OCI-LY7 (cell line): ENCODE results near the gene STOML3.

Source experiments
- EZH2phosphoT487 ChIP-seq: fragments of 200-600 bp; sonication (generic); IDR thresholded peaks from 2 replicates; pipeline ENCODE4 v1.6.1; 2018; ENCODE audit warnings: low read depth, borderline replicate concordance, mild to moderate bottlenecking, mixed run types, antibody characterized with exemption, low read length, moderate library complexity, mixed read lengths
- TF ChIP-seq, protein P1 (sequence below): fragments of 200-600 bp; sonication (generic); conservative IDR thresholded peaks from 2 replicates; pipeline ENCODE4 v1.5.1; 2014; ENCODE audit warnings: mild to moderate bottlenecking, antibody characterized with exemption, low read length, moderate library complexity, mixed read lengths

DNA sequence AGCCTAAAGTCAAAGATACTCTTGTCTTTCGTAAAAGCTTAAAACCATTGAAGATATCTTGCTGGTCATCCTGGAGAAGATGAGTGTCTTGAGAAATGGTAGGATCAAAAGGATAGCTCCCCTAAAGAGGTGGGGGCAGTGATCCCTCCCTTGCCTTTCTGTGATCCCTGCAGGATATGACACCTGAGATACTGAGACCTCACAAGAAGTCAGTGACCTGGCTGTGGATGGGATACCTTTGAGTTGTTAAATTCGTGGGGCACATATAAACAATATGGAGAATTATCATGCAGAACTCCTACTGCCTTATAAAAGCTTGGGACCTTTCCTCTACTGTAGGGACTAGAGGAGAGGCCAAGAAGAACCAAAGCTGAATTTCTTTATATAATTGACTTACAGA, 21.4 kb downstream of the STOML3 start:
- TF ChIP-seq, protein P1, sequence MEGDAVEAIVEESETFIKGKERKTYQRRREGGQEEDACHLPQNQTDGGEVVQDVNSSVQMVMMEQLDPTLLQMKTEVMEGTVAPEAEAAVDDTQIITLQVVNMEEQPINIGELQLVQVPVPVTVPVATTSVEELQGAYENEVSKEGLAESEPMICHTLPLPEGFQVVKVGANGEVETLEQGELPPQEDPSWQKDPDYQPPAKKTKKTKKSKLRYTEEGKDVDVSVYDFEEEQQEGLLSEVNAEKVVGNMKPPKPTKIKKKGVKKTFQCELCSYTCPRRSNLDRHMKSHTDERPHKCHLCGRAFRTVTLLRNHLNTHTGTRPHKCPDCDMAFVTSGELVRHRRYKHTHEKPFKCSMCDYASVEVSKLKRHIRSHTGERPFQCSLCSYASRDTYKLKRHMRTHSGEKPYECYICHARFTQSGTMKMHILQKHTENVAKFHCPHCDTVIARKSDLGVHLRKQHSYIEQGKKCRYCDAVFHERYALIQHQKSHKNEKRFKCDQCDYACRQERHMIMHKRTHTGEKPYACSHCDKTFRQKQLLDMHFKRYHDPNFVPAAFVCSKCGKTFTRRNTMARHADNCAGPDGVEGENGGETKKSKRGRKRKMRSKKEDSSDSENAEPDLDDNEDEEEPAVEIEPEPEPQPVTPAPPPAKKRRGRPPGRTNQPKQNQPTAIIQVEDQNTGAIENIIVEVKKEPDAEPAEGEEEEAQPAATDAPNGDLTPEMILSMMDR: no peak
- no peak for TF ChIP-seq EZH2phosphoT487
